Ovary (tissue), 9 donors: ENCODE results near the gene ARID5A. TPM values are rescaled to one million over a fixed set of nuclear protein-coding genes. Genes with fewer than 3 reads are reported as not detected.

Experiments
- DNase-seq, 5 donors: peaks; one replicate each; pipeline ENCODE4 v3.0.0-alpha.2; 2019 to 2020
- H3K27ac ChIP-seq, 2 donors: fragments of 200-600 bp; one replicate each; pipeline versions ENCODE4 v1.5.1 to v1.8.0; 2019 to 2022
- H3K27me3 ChIP-seq: fragments of 200-600 bp; one replicate; pipeline ENCODE4 v1.8.0; 2022
- H3K36me3 ChIP-seq: fragments of 200-600 bp; sonication (generic); one replicate; pipeline ENCODE4 v1.5.1; 2019
- H3K4me1 ChIP-seq: one replicate; pipeline ENCODE4 v1.8.1; 2013; ENCODE audit warnings: mild to moderate bottlenecking, moderate library complexity; ENCODE audit not compliant: insufficient read depth
- H3K4me3 ChIP-seq: fragments of 200-600 bp; sonication (generic); one replicate; pipeline ENCODE4 v1.5.1; 2017
- H3K9me3 ChIP-seq, 2 donors: fragments of 200-600 bp in 1 of 2; sonication (generic) in 1 of 2; one replicate each; pipeline versions ENCODE4 v1.5.1 to v1.8.1; 2013 to 2019; ENCODE audit warnings: mild to moderate bottlenecking in 1 of 2, moderate library complexity in 1 of 2
- CTCF ChIP-seq, 3 donors: fragments of 450-650 bp in 2 of 3; fragments of 200-600 bp in 1 of 3; IDR thresholded peaks; one replicate each; pipeline versions ENCODE4 v1.5.1 to v1.8.0; 2016 to 2022; ENCODE audit warnings: antibody characterized with exemption in 3 of 3, mild to moderate bottlenecking in 1 of 3
- EP300 ChIP-seq: sonication (generic); formaldehyde crosslinking; IDR thresholded peaks from one replicate; pipeline ENCODE4 v1.6.1; 2017; ENCODE audit warnings: antibody characterized with exemption
- POLR2A ChIP-seq: fragments of 450-650 bp; IDR thresholded peaks from one replicate; pipeline ENCODE4 v1.6.1; 2017; ENCODE audit warnings: antibody characterized with exemption, mild to moderate bottlenecking, moderate library complexity
- WGBS, 3 donors: extraction: QIAGEN DNeasy Blood & Tissue Kit in 1 of 3; methylation state at CpG; one replicate each; pipeline versions ENCODE4 v1.1.5 to v1.1.7; 2013 to 2017; 5-methylcytosine and 5-hydroxymethylcytosine counted together
- intact Hi-C, 4 donors: fragments of 100-400 bp; cut with DNase I; formaldehyde crosslinking; loops; one replicate each; pipeline versions ENCODE4 v1.11.0 to v1.15.1; 2022 to 2023
- polyA plus RNA-seq, 2 donors: library from polyadenylated mRNA; stranded (reverse); fragments of 200-250 nt in 1 of 2; fragments of 350-450 nt in 1 of 2; fragmentation: Illumina TruSeq in 1 of 2; extraction: RNeasy Lipid Tissue Mini Kit (QIAGEN cat#74804) in 1 of 2; gene quantifications; one replicate each; pipeline ENCODE4 v1.2.3, GENCODE V29; 2013 to 2014
- total RNA-seq, 7 donors: library from RNA; depleted of rRNA in 2 of 7; stranded (reverse); fragments of >200 nt in 2 of 7; fragmentation: NEBNext Ultra II Directional in 3 of 7; extraction: Animal tissue kit (Norgen Biotek cat#: 25700) in 3 of 7; gene quantifications; one replicate each; pipeline versions ENCODE4 v1.1.0 to v1.2.4, GENCODE V29; 2016 to 2023
- donor health status: DM: no; HTN: no; CAD: no; lungs with moderate emphysema.
- donor health status: DM: no; HTN: no; CAD: no.
- donor health status: Bipolar disorder and iron deficiency.
- donor health status: DM: yes; HTN: yes; CAD: no.
- donor health status: DM: no; HTN: no; CAD: no.
- donor health status: DM: yes; HTN: yes; CAD: no.

ARID5A gene
- total and polyA plus RNA-seq, 9 donors, result 1.5 to 46.1 (median 17.1) TPM

GRCh38 chr2:96580771-96581170, 44.2 kb downstream of the ARID5A start:
- TF ChIP-seq EP300 (no peak), CTCF (IDR thresholded peaks at IDR 0.05) (no peak), POLR2A (no peak)
- H3K4me3 ChIP-seq, result no peak overlapping the region
- WGBS, 3 donors, result 82 to 85% (median 83%) methylated on average over 4 of the region's 4 CpGs
- H3K27ac ChIP-seq, result no peak overlapping the region
- intact Hi-C loops, result no loop called here
- no peaks in the 10 kb centered on the region for H3K27me3 ChIP-seq
- no peaks in the 10 kb centered on the region for H3K36me3 ChIP-seq
- DNase-seq, result no peak
- H3K9me3 ChIP-seq, result no peaks in the 10 kb centered on the region
- H3K4me1 ChIP-seq, result no peaks in the 10 kb centered on the region

- TF ChIP-seq POLR2A (no peak), EP300 (no peak), CTCF (IDR thresholded peaks at IDR 0.05) (no peak)
- 19 to 27% (median 26%) methylated on average over 4 of the region's 4 CpGs for WGBS, 3 donors
- intact Hi-C loops, result no loop called here
Observed at GRCh38 chr2:96584017-96584416, 47.5 kb downstream of the ARID5A start.

GRCh38 chr2:96587843-96588242, 51.3 kb downstream of the ARID5A start:
- Histone ChIP-seq H3K9me3 (no peaks in the 10 kb centered on the region), H3K36me3 (no peaks in the 10 kb centered on the region), H3K4me1 (no peaks in the 10 kb centered on the region), H3K27ac (no peak overlapping the region), H3K4me3 (no peak overlapping the region), H3K27me3 (no peaks in the 10 kb centered on the region)
- TF ChIP-seq EP300 (no peak), CTCF (IDR thresholded peaks at IDR 0.05) (no peak), POLR2A (no peak)
- intact Hi-C loops, result no loop called here
- WGBS, 3 donors, result 97 to 100% (median 98%) methylated on average over 1 of the region's 1 CpG
- no peak for DNase-seq

More at GRCh38 chr2:96584017-96584416, 47.5 kb downstream of the ARID5A start:
- no peak for DNase-seq
- Histone ChIP-seq H3K4me3 (no peak overlapping the region), H3K27me3 (no peaks in the 10 kb centered on the region), H3K9me3 (no peaks in the 10 kb centered on the region), H3K27ac (no peak overlapping the region), H3K36me3 (no peaks in the 10 kb centered on the region), H3K4me1 (no peaks in the 10 kb centered on the region)

GRCh38 chr2:96591054-96591453, 54.5 kb downstream of the ARID5A start:
- no peaks in the 10 kb centered on the region for H3K4me1 ChIP-seq
- no peak overlapping the region for H3K4me3 ChIP-seq
- no peak overlapping the region for H3K27ac ChIP-seq
- DNase-seq, result no peak
- intact Hi-C loops, result no loop called here
- no peak for TF ChIP-seq CTCF (IDR thresholded peaks at IDR 0.05)
- TF ChIP-seq EP300, result no peak
- TF ChIP-seq POLR2A, result no peak
- WGBS, 3 donors, result 66 to 82% (median 68%) methylated on average over 2 of the region's 2 CpGs
- H3K9me3 ChIP-seq, result no peaks in the 10 kb centered on the region
- H3K27me3 ChIP-seq, result no peaks in the 10 kb centered on the region
- H3K36me3 ChIP-seq, result no peaks in the 10 kb centered on the region
